ENCODE results near the gene MEGF11.
A peak's percentile ranks its signal among the peaks of the same experiment; 100 is the strongest.

GRCh38 chr15:65970937-65971740 is 282.4 kb downstream of the MEGF11 start:
- TF ChIP-seq CTCF (IDR thresholded peaks at IDR 0.05 in 2 of 3, conservative IDR thresholded peaks at IDR 0.05 in 1 of 3; ENCODE audit: borderline replicate concordance in 1 of 3, insufficient read depth in 1 of 3, low read depth in 2 of 3, low read length in 2 of 3) (no peak), POLR2A (IDR thresholded peaks at IDR 0.05; ENCODE audit: borderline replicate concordance, extremely low read depth, insufficient read depth, insufficient read length) (no peak), RAD21 (IDR thresholded peaks at IDR 0.05; ENCODE audit: low read depth) (no peak), CEBPB (IDR thresholded peaks at IDR 0.05; ENCODE audit: low read depth) (peak; percentile 78), POLR2AphosphoS5 (IDR thresholded peaks at IDR 0.05; ENCODE audit: low read depth, low read length) (no peak), ATF3 (IDR thresholded peaks at IDR 0.05) (no peak), EZH2 (IDR thresholded peaks at IDR 0.05) (no peak)
